UCSD-AML1 (cell line): ENCODE results near the gene SLC6A8.
"Not testable (repeated sequence)": the region's sequence is repeated elsewhere in the genome, so short reads cannot be mapped to it uniquely, and the experiment has no call there.

Experiments used
- DNase-seq: peaks from one replicate; lab custom pipeline; 2025; ENCODE audit not compliant: unreplicated experiment; lab: John Stamatoyannopoulos, UW

SLC6A8 gene

DNA sequence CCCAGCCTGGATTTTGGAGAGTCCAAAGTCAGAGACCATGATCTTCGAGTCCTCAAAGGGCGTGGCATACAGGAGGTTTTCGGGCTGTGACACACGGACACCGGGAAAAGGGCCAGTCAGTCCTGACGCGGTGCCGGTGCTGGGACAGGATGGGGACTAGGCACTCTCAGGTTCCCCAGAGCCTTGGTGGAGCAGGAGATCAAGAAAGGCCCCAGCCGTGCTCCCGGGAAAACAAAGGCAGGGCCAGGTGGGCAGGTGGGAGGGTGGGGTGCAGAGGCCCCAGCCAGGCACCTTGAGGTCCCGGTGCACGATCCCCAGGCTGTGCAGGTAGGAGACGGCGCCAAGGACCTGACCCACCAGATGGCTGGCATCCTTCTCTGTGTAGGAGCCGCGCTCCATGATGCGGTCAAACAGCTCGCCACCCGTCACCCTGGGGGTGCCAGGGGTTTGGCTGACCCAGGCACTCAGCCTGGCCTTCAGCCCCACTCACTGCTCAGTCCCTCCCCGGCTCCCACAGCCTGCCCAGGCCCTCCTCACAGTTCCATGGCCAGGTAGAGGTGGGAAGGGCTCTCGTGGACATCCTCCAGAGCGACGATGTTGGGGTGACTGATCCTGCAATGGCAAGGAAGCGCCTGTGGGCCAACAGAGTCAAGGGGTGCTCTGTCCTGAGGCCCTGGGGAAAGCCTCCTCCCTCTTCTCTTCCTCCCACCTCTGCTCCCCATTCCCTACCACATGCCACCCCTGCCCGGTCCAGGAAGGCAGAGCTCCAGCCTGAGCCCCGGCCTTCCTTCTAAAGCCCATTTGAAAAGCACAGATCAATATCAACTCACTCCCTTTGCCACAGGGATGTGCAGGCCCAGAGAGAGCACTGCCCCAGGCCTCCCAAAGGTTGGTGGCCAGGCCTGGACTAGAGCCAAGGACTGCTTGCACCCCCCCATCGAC lies 15.9 kb upstream of the SLC6A8 start:
- DNase-seq, result no peak

DNA sequence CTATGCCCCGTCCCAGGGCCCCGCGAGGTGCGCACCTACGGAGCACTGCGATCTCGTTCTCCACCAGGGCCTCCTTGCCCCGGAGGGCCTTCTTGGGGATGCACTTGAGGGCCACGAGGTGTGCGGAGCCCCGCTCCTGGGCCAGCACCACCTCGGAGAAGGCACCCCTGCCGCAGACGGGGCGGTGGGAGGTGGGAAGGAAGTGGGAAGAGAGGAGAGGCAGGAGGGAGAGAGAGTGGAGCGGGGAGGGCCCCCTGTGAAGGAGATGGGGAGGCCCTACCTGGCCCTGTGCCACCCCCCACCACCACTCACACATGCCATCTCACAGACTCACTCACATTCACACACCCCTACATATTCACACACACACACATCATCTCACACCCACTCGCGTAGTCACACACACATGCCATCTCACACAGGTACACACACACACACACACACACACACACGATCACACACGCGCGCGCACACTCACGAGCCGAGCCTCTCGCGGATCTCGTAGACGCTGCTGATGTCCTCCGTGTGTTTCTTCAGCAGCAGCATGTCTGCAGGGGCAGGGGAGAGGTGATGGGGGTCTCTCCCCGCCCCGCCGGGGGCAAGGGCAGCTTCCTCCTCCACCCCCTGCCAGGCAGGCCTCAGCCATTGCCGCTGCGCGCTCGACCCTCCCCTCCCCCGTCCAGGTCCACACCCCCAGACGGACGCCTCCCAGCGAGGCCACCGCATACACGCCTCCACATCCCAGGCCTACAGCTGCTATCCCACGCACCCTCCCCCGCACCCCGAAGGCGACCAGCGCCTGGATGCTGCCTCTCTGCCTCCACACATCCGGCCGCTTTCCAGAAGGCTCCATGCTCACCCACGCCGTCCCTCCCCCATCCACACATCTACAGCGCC lies 14.9 kb upstream of the SLC6A8 start:
- DNase-seq, result no peak

DNA sequence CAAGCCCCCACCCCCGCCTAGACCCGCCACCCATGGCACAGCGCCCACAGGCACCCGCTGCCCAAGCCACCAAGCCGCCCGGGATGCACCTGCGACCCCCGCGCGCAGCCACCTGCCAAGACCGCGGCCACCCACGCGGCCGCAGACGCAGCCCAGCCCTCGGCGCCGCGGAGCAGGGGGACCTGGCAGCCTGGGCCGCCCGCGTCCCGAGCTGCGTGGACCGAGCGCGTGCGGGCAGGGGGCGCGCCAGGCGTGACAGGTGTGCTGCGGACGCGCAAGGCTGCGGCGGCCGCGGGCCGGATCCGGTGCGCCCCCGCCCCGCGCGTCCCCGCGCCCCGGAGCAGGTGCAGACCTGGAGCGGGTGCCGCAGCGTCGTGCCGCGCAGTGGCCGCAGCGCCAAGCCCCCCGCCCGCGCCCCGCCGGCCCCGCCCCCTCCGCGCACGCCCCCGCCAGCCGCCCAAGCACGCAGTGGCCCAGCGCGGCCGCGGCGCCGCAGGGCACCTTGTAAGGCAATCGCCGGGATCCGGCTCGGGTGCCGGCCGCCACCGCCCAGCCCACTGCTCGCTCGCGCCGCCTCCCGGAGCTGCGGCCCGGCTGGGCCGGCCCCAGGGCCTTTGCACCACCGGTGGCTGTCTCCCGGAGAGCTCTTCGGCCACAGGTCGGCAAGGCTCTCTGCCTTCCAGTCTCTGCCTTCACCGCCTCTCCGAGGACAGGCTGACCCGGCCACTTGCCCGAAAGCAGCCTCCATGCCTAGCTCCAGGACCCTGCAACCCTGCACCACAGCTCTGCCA lies 14.1 kb upstream of the SLC6A8 start, which contains the start of gene PNCK:
TSS of gene PNCK (minus strand) at position 386 of the 791 bp plus-strand sequence. CDS start 737 bp downstream, outside the sequence.
- no peak for DNase-seq

DNA sequence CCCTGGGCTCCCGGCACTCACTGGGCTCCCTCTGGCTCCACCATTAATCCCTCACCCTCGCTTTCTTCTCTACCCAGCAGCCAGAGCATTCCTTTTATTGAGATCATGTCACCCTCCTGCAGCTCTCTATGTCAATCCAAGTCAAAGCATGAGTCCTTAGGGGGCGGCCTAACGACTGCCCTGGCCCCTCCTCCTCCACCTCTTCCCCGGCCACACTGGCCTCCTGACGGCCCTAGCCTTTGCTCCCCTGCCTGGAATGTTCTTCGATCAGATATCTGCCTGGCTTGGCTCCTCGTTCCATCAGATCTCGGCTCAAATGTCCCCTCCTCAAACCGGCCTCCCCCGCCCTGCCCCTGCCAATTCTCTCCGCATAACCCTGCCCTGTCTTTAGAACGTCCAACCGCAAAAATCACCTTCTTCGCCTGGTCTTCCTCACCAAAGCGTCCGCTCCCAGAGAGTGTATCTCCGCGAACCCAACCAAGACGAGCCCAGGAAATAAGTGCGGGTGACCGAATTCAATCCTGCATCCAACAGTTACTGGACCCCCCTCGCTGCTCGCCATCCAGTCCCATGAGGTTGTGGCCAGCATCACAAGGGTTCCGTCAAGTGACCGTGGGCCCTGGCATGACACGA lies 13.4 kb upstream of the SLC6A8 start:
- no peak for DNase-seq

DNA sequence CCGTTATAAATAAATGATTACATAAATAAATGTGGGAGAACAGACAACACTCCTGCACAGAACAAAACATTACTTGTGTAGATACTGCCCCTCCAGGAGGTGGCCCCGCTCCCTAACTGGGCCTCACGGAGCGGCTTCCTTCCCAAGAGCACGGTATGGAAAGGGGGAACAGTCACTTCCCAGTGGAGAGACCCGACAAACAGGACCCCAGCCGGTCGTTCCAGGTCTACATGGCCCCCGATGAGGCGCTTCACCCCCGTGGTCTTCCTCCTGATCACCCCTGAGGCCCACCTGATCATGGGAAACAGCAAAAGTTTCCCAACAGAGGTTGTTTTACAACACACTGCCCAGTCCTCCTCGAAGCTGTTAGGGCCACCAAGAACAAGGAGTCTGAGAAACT lies 6.6 kb upstream of the SLC6A8 start:
- no peak for DNase-seq

DNA sequence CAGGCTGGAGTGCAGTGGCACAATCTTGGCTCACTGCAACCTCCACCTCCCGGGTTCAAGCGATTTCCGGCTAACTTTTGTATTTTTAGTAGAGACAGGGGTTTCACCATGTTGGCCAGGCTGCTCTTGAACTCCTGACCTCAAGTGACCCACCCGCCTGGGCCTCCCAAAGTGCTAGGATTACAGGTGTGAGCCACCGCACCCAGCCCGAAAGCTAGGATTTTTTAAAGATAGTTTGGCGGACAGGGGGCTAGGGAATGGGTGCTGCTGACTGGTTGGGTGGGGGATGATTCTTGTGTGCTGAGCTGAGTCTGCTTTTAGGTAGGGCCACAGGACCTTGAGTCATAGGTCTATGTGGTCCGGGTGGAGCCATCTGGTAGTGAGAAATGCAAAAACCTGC lies 4.2 kb upstream of the SLC6A8 start:
- not testable (repeated sequence) for DNase-seq

DNA sequence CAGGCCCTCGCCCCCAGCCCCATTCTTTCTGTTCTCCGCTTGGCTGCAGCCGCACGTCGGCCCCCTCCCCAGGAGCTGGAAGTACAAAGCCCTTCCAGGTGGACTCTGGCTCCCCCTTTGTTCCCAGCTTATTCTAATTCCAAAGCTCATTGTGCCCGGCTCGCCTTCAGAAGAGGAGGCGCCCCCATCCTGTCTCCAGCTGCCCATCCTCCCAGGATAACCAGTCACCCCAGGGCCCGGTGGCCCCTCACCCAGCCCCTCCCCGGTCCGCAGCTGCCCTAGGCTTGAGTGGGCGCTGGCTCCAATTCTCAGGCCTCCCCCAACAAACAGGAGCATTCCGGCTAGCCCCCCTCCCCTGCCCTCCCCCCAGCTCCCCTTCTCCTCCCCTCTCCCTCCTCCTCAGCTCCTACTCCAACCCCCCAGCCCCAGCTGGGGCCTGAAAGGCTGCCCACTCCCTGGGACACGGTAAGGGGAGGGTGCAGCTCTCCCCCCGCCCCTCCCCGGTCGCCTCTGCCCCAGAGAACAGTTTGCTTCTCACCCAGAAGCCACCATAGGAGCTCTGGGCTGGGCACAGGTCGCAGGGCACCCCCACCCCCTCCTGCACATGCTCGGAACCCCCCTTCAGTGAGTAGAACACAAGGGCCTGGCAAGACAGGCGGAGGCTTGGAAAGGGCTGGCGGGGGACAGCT lies 3.1 kb upstream of the SLC6A8 start:
- DNase-seq, result no peak

DNA sequence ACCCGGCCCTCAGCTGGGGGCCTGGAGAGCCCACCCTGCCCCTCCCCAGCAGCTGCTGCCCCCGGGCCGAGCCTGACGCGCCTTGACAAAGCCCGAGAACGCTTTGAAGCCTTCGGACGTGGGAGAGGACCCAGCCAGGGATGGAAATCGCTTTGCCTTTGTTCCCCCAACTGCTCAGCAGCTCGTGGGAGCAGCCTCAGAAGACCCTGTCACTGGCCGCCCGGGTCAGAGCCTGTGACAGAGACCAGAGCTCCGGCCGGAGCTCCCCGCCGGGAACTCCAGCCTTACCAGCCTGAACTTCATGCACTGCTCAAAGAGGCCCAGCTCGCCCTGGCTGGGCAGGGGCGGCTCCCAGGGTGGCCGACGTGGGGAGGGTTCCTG lies 2.6 kb upstream of the SLC6A8 start:
- DNase-seq, result no peak

DNA sequence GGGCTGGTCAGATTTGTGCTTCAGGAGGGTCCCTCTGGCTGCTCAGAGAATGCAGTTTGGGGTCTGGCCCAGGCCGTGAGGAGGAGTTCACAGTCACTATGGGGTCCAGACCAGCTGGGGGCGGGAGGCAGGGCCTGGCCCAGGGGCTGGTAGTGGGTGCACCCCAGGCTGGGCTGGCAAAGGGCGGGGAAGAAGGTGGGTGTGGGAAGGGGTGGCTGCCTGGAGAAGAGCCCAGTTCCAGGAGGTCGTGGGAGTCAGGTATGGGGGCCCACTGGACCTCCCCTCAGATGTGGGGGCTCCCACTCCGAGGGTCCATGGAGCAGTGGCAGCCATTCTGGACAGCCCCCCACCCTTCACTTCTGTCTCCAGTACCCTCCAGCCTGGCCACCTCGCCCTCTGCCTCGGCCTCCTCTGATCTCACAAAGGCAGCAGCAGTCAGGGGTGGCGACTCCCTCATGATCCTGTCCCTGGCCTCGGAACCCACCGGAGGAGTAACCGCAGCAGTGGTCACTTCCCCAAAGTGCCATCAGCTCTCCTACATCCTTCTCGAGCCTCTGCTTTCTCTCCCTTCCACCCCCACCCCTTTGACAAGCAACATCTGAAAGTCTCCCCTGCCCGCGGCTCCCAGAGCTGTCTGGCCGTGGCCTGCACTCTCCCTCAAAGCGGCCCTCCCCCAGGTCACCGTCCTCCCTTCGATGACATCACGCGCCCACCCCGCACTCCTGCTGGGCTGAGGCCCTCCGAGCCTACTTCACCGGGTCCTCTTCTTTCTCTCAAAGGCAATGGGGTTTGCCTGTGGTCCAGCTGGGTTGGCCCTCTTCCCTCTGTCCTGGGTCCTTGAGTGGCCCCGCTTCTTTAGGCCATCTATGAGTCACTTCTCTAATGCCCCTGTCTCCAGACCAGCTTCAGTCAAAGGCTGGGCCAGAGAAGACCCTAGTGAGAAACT lies 1.7 kb upstream of the SLC6A8 start:
- DNase-seq, result no peak

DNA sequence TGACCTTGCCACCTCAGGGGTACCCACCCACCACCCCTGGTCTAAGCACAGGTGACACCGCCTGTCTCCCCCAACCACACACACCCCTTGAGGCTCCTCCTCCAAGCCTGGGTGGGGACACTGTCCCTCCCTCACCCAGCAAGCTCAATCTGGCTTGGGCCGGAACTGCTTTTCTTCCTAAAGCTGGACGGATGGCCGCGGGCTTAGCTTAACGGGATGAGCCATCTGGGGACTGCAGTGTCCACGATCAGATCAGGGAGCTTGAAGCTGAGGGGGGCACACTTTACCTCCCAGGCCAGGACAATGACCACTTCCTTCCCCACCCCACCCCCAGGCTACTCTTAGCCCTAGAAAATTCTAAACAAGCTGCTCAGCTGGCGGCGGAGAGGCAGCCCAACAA lies 1.0 kb upstream of the SLC6A8 start:
- no peak for DNase-seq

DNA sequence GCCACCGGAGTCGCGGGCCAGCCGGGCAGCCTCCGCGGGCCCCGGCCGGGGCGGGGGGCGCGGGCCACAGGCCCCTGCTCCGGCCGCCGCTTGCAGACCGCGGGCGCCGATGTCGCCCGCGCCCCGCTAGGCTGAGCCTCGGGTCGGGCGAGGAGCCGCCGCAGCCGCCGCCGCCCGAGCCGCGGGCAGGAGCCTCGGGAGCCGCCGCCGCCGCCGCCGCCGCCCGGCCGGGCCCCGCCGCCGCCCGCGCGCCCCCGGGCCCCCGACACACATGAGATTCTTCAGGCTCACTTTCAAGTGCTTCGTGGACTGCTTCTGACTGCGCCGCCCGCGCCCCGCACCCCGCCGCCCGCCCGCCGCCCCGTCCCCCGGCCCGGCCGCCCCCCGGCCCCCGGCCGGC lies 345 bp downstream of the SLC6A8 start:
- no peak for DNase-seq

DNA sequence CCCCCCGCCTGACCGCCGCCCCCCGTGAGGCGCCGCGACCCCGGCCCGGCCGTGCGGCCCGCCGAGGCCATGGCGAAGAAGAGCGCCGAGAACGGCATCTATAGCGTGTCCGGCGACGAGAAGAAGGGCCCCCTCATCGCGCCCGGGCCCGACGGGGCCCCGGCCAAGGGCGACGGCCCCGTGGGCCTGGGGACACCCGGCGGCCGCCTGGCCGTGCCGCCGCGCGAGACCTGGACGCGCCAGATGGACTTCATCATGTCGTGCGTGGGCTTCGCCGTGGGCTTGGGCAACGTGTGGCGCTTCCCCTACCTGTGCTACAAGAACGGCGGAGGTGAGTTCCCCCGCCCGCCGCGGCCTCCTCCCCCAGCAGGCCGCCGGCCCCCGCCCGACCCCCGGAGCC lies 780 bp downstream of the SLC6A8 start:
- no peak for DNase-seq

DNA sequence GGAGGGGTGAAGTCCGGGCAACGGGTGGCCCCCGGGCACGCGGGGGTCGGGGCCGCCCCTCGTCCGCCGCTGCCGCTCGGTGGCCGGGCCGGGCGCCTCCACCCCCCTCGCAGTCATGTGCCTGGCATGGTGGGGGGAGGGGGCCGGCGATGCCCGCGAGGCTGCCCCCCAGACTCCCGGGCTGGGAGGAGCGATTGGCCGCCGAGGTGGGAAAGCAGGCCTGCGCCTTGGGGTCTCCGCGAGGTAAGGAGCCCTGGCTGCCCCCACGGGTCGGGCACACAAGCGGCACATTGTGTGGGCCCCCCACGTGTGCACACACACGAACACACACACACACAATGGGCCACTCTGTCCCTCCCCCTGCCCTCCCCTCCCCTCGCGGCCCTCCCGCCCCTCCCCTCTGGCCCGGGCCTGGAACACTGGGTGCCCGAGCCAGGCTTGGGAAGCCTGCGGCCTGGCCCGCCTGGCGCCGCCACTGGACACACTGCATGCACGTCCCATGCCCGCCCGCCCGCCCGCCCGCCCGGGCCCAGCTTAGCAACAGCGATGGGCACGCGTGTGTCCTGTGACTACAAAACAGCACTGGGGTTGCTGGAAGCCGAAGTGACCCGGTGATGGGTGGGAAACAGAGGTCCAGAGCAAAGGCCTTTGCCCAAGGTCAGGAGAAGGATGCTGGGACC lies 1.3 kb downstream of the SLC6A8 start:
- DNase-seq, result no peak

DNA sequence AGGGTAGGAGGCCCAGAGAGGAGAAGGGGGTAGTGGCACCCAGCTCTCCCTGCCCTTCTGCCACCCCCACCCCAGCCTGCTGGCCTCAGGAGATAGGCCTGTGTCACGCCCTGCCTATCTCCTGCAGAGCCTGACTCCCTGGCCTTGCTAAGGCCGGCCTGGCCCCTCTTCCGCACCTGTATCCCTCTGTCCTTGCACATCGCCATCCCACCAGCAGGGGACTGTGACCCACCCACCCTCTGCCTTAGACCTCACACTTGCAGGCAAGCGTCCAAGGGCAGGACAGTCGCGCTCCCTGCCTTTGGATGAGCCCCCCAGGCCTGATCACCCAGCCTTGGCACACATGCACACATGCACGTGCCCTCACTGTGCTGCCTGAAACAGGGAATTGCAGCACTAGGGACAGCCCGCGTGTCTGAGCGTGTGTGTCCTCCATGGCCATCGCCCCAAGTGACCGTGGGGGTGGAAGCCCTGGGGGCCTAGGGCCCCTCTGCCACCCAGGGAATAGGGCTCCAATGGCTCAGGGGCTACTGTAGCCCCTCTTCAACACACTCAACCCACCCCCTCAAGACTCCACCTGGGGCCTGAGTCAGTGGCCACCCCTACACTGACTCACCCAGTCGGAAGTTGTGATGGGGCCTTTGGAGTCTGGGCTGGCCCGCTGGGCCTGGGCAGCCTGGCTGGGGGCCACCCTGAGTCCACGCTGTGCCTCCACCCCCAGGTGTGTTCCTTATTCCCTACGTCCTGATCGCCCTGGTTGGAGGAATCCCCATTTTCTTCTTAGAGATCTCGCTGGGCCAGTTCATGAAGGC lies 2.1 kb downstream of the SLC6A8 start:
- DNase-seq, result no peak

DNA sequence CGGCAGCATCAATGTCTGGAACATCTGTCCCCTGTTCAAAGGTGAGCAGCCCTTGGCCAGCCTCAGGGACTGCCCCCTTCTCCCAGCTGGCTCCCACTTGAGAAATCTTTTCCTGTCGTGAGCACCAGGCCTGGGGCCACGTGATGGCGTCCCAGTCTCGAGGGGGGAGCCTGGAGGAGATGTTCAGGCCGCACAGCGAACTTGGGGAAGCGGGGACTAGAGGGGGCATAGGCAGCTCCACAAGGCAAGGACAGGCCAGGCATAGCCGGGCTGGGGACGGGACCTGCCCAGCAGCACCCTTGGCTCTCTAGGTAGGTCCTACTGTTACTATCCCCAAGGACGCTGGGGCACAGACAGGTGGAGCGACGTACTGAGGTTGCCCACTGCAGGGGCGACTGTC lies 2.7 kb downstream of the SLC6A8 start:
- no peak for DNase-seq

DNA sequence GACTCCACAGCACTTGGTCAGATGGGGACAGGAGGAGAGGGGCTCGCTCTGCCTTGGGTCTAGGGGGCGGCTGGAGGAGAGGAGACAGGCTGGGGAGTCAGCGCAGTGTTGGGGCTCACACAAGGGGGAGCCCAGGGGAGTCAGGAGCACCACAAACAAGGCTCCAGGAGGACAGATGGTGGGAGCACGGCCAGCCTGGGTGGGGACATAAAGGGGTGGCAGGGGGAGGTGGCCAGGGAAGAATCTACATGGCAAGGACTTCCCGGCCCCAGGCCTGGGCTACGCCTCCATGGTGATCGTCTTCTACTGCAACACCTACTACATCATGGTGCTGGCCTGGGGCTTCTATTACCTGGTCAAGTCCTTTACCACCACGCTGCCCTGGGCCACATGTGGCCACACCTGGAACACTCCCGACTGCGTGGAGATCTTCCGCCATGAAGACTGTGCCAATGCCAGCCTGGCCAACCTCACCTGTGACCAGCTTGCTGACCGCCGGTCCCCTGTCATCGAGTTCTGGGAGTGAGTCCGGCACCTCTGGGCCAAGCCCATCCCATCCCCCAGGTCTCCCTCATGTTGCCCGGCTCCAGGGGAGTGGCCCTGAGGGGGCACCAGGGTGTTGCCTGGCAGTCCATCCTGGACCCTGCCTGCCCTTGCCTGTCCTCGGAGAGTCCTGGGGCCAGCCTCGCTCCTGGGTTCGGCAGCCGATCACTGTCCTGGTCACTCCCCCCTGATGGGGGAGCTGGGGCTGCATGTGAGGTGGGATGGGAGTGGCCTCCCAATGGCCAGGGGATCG lies 3.5 kb downstream of the SLC6A8 start:
- DNase-seq, result not testable (repeated sequence)

DNA sequence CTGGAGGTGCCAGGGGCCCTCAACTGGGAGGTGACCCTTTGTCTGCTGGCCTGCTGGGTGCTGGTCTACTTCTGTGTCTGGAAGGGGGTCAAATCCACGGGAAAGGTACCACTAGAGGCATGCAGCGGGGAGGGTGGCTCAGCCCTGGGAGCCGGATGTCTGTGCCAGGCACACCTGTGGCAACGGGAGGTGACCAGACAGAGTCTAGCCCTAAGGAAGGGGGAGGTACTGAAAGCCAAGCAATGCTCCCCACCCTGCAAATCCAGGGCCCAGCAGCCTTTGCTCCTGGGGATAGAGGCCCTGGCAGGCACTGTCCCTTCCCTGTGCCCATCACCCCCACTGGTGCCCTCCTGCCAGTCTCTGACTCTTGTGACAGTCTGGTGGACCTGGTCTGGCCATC lies 4.3 kb downstream of the SLC6A8 start:
- DNase-seq, result no peak
